ENCODE data around the gene AP3B1. TPM values are rescaled to one million over a fixed set of nuclear protein-coding genes. Genes with fewer than 3 reads are reported as not detected.

The AP3B1 gene
- polyA plus RNA-seq, 3 donors: 20.3 to 39.8 (median 24.9) TPM

GRCh38 chr5:78251663-78252284 is 42.7 kb downstream of the AP3B1 start:
- DNase-seq: no peak

GRCh38 chr5:78245136-78245535 is 49.4 kb downstream of the AP3B1 start:
- no peak for TF ChIP-seq CTCF (IDR thresholded peaks at IDR 0.05)
- H3K9me3 Mint-ChIP-seq: peaks cover 0 to 5% (median 0%) of the 10 kb centered on the region in 7 donors
- Histone ChIP-seq H4K20me1 (ENCODE audit: insufficient read depth, low read length) (peaks cover 57% of the 10 kb centered on the region), H3K4me1 (ENCODE audit: control insufficient read depth in 1 of 2, insufficient read depth in 2 of 2, low read length in 2 of 2) (no peaks in the 10 kb centered on the region), H2AFZ (ENCODE audit: insufficient read depth, low read depth, low read length, poor library complexity, severe bottlenecking) (no peak overlapping the region), H3K79me2 (ENCODE audit: insufficient read depth, low read length) (peaks cover 36% of the 10 kb centered on the region), H3K9ac (ENCODE audit: insufficient read depth, low read length, poor library complexity, severe bottlenecking) (no peak overlapping the region), H3K27ac (ENCODE audit: low read depth in 1 of 2, low read length in 2 of 2) (no peak overlapping the region), H3K9me3 (replicated peaks in 1 of 2; ENCODE audit: control insufficient read depth in 1 of 2, insufficient read depth in 1 of 2, low read length in 2 of 2) (no peaks in the 10 kb centered on the region), H3K4me3 (replicated peaks in 1 of 3; ENCODE audit: low read depth in 2 of 3, low read length in 3 of 3) (no peak overlapping the region), H3K4me2 (replicated peaks; ENCODE audit: extremely low read depth, low read length, poor library complexity, severe bottlenecking) (no peak overlapping the region), H3K36me3 (replicated peaks in 1 of 2; ENCODE audit: control insufficient read depth in 1 of 2, insufficient read depth in 2 of 2, low read length in 2 of 2) (peaks cover 10 to 27% of the 10 kb centered on the region in 2 donors), H3K27me3 (ENCODE audit: control insufficient read depth in 2 of 2, insufficient read depth in 2 of 2, low read length in 2 of 2) (no peaks in the 10 kb centered on the region)
- H3K27me3 Mint-ChIP-seq (ENCODE audit: low read depth in 3 of 3): peaks cover 0 to 3% (median 0%) of the 10 kb centered on the region in 3 donors
- no peaks in the 10 kb centered on the region for H3K4me1 Mint-ChIP-seq
- 93% methylated on average over 2 of the region's 8 CpGs for WGBS (ENCODE audit: insufficient coverage)
- H3K27ac Mint-ChIP-seq: no peak overlapping the region
- H3K4me3 Mint-ChIP-seq: no peak overlapping the region
- H3K36me3 Mint-ChIP-seq: peaks cover 23 to 26% of the 10 kb centered on the region in 2 donors
- intact Hi-C loops (cut with micrococcal nuclease): no loop called here
- DNase-seq: no peak

More at GRCh38 chr5:78251663-78252284, 42.7 kb downstream of the AP3B1 start:
- Histone ChIP-seq H3K9me3 (replicated peaks in 1 of 2; ENCODE audit: control insufficient read depth in 1 of 2, insufficient read depth in 1 of 2, low read length in 2 of 2) (peaks cover 0 to 2% of the 10 kb centered on the region in 2 donors), H3K36me3 (replicated peaks in 1 of 2; ENCODE audit: control insufficient read depth in 1 of 2, insufficient read depth in 2 of 2, low read length in 2 of 2) (peaks cover 6 to 44% of the 10 kb centered on the region in 2 donors), H3K4me1 (ENCODE audit: control insufficient read depth in 1 of 2, insufficient read depth in 2 of 2, low read length in 2 of 2) (no peaks in the 10 kb centered on the region), H3K4me2 (replicated peaks; ENCODE audit: extremely low read depth, low read length, poor library complexity, severe bottlenecking) (no peak overlapping the region), H3K79me2 (ENCODE audit: insufficient read depth, low read length) (peaks cover 71% of the 10 kb centered on the region), H3K27ac (ENCODE audit: low read depth in 1 of 2, low read length in 2 of 2) (no peak overlapping the region), H3K9ac (ENCODE audit: insufficient read depth, low read length, poor library complexity, severe bottlenecking) (no peak overlapping the region), H3K27me3 (ENCODE audit: control insufficient read depth in 2 of 2, insufficient read depth in 2 of 2, low read length in 2 of 2) (no peaks in the 10 kb centered on the region), H3K4me3 (replicated peaks in 1 of 3; ENCODE audit: low read depth in 2 of 3, low read length in 3 of 3) (no peak overlapping the region), H2AFZ (ENCODE audit: insufficient read depth, low read depth, low read length, poor library complexity, severe bottlenecking) (no peak overlapping the region), H4K20me1 (ENCODE audit: insufficient read depth, low read length) (peaks cover 55% of the 10 kb centered on the region)
- no peak for TF ChIP-seq CTCF (IDR thresholded peaks at IDR 0.05)
- 93% methylated on average over 6 of the region's 7 CpGs for whole genome bisulfite sequencing (ENCODE audit: insufficient coverage)
- intact Hi-C loops (cut with micrococcal nuclease): no loop called here
- Mint-ChIP-seq H3K27ac (no peak overlapping the region), H3K27me3 (ENCODE audit: low read depth in 3 of 3) (peaks cover 0 to 3% (median 0%) of the 10 kb centered on the region in 3 donors), H3K9me3 (peaks cover 0 to 10% (median 2%) of the 10 kb centered on the region in 7 donors), H3K36me3 (peaks cover 48 to 59% of the 10 kb centered on the region in 2 donors), H3K4me1 (peaks cover 2% of the 10 kb centered on the region), H3K4me3 (no peak overlapping the region)
